T-helper 17 cell (primary cell): ENCODE results near the gene BCAP29. TPM values are rescaled to one million over a fixed set of nuclear protein-coding genes. Genes with fewer than 3 reads are reported as not detected.

Experiments used
- total RNA-seq, 4 donors: library from RNA in 2 of 4; stranded (reverse) in 2 of 4; gene quantifications; one replicate each; pipeline ENCODE4 v1.2.3 and lab custom pipeline; 2022 to 2026

Gene BCAP29
- total RNA-seq, 2 donors from 2014 or later: 13.6 to 16.5 TPM

Other genes starting within 250 kb of the BCAP29 start
- gene GPR22, start 110.2 kb upstream of the BCAP29 start, total RNA-seq: not detected
- gene COG5, start 16.3 kb upstream of the BCAP29 start, total RNA-seq: 10 to 100 TPM; 54.8 to 87.4 TPM
- gene DUS4L, start 16.3 kb upstream of the BCAP29 start, total RNA-seq: 10 to 100 TPM; 11.0 to 11.3 TPM
- under 1 TPM; 0.21 to 0.35 TPM for gene SLC26A4, start 80.6 kb downstream of the BCAP29 start, total RNA-seq
- 10 to 100 TPM; 85.3 to 90.3 TPM for gene CBLL1, start 163.9 kb downstream of the BCAP29 start, total RNA-seq
- not detected for gene SLC26A3, start 223.0 kb downstream of the BCAP29 start, total RNA-seq